Hindlimb muscle (tissue), 1 donor: ENCODE results near the gene WSCD2. TPM values are rescaled to one million over a fixed set of nuclear protein-coding genes. Genes with fewer than 3 reads are reported as not detected.

Source experiments
- DNase-seq: peaks from one replicate; pipeline ENCODE4 v3.0.0-alpha.2; 2013
- polyA plus RNA-seq: library from polyadenylated mRNA; unstranded; fragments of 120-200 nt; gene quantifications from one replicate; pipeline ENCODE4 v1.2.1, GENCODE V29; 2013; ENCODE audit not compliant: insufficient read length

WSCD2 gene
- polyA plus RNA-seq, 1 donor = 1.7 TPM

- no peak for DNase-seq
Measured at GRCh38 chr12:108128221-108129016, 669 bp upstream of the WSCD2 start.

GRCh38 chr12:108131035-108131434 lies 1.9 kb downstream of the WSCD2 start:
- DNase-seq = no peak

GRCh38 chr12:108131657-108132126 lies 2.6 kb downstream of the WSCD2 start:
- no peak for DNase-seq

GRCh38 chr12:108133482-108133881 lies 4.4 kb downstream of the WSCD2 start:
- no peak for DNase-seq

GRCh38 chr12:108134744-108135143 lies 5.7 kb downstream of the WSCD2 start:
- DNase-seq = no peak

GRCh38 chr12:108135627-108136026 lies 6.5 kb downstream of the WSCD2 start:
- no peak for DNase-seq

- no peak for DNase-seq
Measured at GRCh38 chr12:108136697-108137096, 7.6 kb downstream of the WSCD2 start.

- DNase-seq = no peak
Measured at GRCh38 chr12:108139454-108139853, 10.4 kb downstream of the WSCD2 start.

GRCh38 chr12:108140501-108140900 lies 11.4 kb downstream of the WSCD2 start:
- no peak for DNase-seq

GRCh38 chr12:108141600-108142130 lies 12.6 kb downstream of the WSCD2 start:
- DNase-seq = no peak

GRCh38 chr12:108143144-108143543 lies 14.1 kb downstream of the WSCD2 start:
- no peak for DNase-seq

- no peak for DNase-seq
Measured at GRCh38 chr12:108144080-108144479, 15.0 kb downstream of the WSCD2 start.

GRCh38 chr12:108145011-108145410 lies 15.9 kb downstream of the WSCD2 start:
- no peak for DNase-seq

GRCh38 chr12:108146035-108146893 lies 17.2 kb downstream of the WSCD2 start:
- no peak for DNase-seq

- DNase-seq = no peak
Measured at GRCh38 chr12:108147279-108147678, 18.2 kb downstream of the WSCD2 start.

- no peak for DNase-seq
Measured at GRCh38 chr12:108148521-108149074, 19.5 kb downstream of the WSCD2 start.

- no peak for DNase-seq
Measured at GRCh38 chr12:108150436-108150835, 21.3 kb downstream of the WSCD2 start.

GRCh38 chr12:108151533-108152169 lies 22.6 kb downstream of the WSCD2 start:
- no peak for DNase-seq

GRCh38 chr12:108152170-108152538 lies 23.1 kb downstream of the WSCD2 start:
- DNase-seq = no peak

- no peak for DNase-seq
Measured at GRCh38 chr12:108156717-108157116, 27.6 kb downstream of the WSCD2 start.

GRCh38 chr12:108157870-108158459 lies 28.9 kb downstream of the WSCD2 start:
- no peak for DNase-seq

GRCh38 chr12:108162207-108162606 lies 33.1 kb downstream of the WSCD2 start:
- DNase-seq = no peak
